Kidney tubule cell (primary cell): Measurements from ENCODE around the gene SPATA22.
"Not testable (repeated sequence)": the region's sequence is repeated elsewhere in the genome, so short reads cannot be mapped to it uniquely, and the experiment has no call there.

ENCODE experiments used
- DNase-seq: peaks from one replicate; pipeline ENCODE4 v3.0.0-alpha.2; 2018; ENCODE audit warnings: low spot score

The SPATA22 gene

GRCh38 chr17:3474212-3474611, 2.6 kb upstream of the SPATA22 start:
- DNase-seq = peak; percentile 58

- no peak for DNase-seq
Measured at GRCh38 chr17:3472137-3472536, 518 bp upstream of the SPATA22 start.

GRCh38 chr17:3469529-3469928, 2.1 kb downstream of the SPATA22 start:
- no peak for DNase-seq

GRCh38 chr17:3466355-3466754, 5.3 kb downstream of the SPATA22 start:
- DNase-seq = not testable (repeated sequence)

GRCh38 chr17:3448059-3448665, 23.5 kb downstream of the SPATA22 start:
- DNase-seq = no peak

GRCh38 chr17:3447625-3448024, 24.0 kb downstream of the SPATA22 start:
- peak; percentile 15 for DNase-seq

- DNase-seq = no peak
Measured at GRCh38 chr17:3440451-3440850, 31.2 kb downstream of the SPATA22 start.

- DNase-seq = no peak
Measured at GRCh38 chr17:3438368-3438767, 33.3 kb downstream of the SPATA22 start.

GRCh38 chr17:3433741-3434140, 37.9 kb downstream of the SPATA22 start, which contains the start of gene OR1E2:
Gene OR1E2, minus strand, starts transcription at chr17:3433841. Its CDS starts 0 bp downstream, at chr17:3433841.
- DNase-seq = no peak

GRCh38 chr17:3433215-3433614, 38.4 kb downstream of the SPATA22 start:
- DNase-seq = not testable (repeated sequence)

- no peak for DNase-seq
Measured at GRCh38 chr17:3418222-3418621, 53.4 kb downstream of the SPATA22 start.

- DNase-seq = no peak
Measured at GRCh38 chr17:3415610-3416009, 56.0 kb downstream of the SPATA22 start.

GRCh38 chr17:3412216-3412615, 59.4 kb downstream of the SPATA22 start:
- not testable (repeated sequence) for DNase-seq

GRCh38 chr17:3411070-3411469, 60.5 kb downstream of the SPATA22 start, which contains the start of gene OR3A3:
Gene OR3A3, plus strand, starts transcription at chr17:3411370.
- no peak for DNase-seq

- not testable (repeated sequence) for DNase-seq
Measured at GRCh38 chr17:3403856-3404255, 67.8 kb downstream of the SPATA22 start.

GRCh38 chr17:3401786-3402185, 69.8 kb downstream of the SPATA22 start:
- no peak for DNase-seq

- no peak for DNase-seq
Measured at GRCh38 chr17:3400055-3400454, 71.6 kb downstream of the SPATA22 start.

- no peak for DNase-seq
Measured at GRCh38 chr17:3398310-3398709, 73.3 kb downstream of the SPATA22 start, which contains the start of gene OR1E1. Gene OR1E1, minus strand, starts transcription at chr17:3398410. Its CDS starts 0 bp downstream, at chr17:3398410.

GRCh38 chr17:3397801-3398200, 73.8 kb downstream of the SPATA22 start:
- DNase-seq = not testable (repeated sequence)
